Activated gamma-delta T cell treated with anti-CD3 and anti-CD28 coated beads, Interleukin-2, amount 50 U/mL, for 16 hours (primary cell): ENCODE data around the gene USF3.
"Not testable (repeated sequence)": the region's sequence is repeated elsewhere in the genome, so short reads cannot be mapped to it uniquely, and the experiment has no call there.

Source experiments
- DNase-seq: peaks from one replicate; pipeline ENCODE4 v3.0.0-alpha.2; 2020; ENCODE audit warnings: low read depth

The USF3 gene

DNA sequence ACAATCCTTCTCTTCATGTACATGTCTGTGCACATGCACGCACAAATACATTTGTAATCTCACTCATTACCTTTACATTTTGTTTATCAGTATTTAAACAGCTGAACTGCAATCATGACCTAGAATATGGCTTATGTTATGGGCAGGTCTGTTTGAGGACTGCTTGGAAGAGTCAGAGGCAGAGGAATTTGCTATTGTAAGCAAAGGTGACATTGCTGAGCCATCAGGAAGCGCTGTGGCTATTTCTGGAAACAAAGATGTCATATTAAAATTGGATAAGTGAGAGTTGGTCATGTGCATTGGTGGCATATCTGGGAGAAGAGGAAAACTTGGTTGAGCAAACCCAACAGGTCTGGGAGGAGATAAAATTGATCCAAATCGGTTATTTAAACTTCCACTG, 41.6 kb downstream of the USF3 start:
- no peak for DNase-seq

DNA sequence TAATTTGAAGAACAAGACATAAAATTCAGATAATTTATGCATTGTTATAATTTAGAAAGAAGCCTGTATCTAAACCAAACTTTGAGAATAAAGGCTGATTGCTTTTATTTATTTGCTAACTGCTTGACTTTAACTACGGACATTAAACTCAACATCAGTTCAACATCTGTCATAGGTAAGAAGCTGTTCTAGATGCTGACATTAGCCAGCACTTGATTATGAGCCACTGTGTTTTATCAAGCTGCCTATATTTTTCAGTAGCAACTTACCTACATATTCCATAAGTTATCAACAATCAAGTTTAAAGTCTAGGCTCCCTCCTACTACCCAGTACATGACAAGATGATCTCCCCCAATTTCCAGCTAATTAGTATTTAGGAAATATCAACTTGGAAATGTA, 42.1 kb downstream of the USF3 start:
- DNase-seq: no peak

DNA sequence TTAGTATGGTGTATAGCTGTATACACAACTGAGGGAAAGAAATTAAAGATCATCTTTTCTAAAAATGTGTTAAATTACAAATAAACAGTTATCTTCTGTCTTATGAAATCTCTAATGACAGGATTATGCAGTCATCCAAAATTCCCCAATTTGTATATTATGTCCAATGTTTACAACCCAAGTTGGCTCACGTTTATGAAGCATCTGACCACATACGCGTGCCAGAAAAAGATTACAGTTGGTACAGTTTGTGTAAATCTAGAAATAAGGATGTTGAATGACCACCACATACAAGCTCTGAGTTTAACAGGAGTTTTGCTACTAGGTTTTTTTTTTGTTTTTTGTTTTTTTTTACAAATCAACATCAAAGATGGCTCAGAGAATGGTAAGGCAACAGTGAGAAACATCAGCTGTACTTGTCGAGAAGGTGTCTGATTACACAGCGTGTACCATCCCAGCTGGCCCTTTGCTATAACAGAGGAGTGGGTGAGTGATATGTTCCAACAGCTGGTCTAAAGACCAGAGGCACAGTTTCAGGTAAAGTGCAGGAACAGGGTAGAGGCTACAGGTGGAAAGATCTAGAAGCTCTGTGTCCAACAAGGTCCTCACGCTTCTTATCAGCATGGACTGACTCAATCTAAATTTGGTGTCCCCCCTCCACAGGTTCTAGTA, 47.1 kb downstream of the USF3 start:
- DNase-seq: no peak

DNA sequence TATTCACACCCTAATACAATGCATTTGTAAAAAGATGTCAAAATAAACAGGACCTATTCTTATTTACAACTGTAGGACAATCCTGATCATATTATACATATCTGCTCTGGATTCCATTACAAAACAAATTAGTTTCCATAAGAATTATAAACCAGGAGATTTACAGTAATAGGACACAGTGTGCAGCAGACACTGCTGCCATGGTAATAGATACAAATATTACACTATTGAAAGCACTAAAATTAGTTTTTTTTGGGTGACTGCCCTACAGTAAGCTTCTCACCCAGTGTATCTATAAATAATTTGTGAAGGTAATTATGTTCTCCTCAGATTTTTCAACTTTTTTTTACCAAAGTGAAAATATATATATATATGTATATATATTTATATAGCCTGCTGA, 47.9 kb downstream of the USF3 start:
- no peak for DNase-seq

DNA sequence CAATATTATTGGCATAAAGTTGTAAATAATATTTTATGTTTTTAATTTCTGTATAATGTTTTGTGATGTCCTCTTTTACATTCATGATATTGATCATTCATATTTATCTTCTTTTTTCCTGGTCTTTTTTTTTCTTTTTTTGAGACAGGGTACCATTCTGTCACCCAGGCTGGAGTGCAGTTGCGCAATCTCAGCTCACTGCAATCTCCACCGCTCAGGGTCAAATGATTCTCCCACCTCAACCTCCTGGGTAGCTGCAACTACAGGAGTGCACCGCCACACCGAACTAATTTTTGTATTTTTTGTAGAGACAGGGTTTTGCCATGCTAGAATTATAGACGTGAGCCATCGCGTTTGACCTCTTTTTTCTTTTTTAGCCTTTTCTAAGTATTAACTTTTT, 52.9 kb downstream of the USF3 start:
- DNase-seq: no peak

DNA sequence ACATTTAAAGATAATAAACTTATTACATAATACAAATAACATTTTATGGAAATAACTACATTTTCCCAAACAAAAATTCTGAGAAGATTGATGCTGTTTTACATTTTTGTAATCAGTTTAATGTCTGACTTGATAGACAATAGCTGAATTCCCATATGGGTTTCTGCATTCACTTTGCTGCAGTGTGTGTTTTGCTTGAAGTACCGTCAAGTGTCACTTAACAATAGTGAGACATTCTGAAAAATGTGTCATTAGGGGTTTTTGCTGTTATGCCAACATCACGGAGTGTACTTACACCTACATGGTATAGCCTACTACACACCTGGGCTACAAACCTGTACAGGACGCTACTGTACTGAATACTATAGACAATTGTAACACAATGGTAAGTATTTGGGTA, 57.5 kb downstream of the USF3 start:
- no peak for DNase-seq

DNA sequence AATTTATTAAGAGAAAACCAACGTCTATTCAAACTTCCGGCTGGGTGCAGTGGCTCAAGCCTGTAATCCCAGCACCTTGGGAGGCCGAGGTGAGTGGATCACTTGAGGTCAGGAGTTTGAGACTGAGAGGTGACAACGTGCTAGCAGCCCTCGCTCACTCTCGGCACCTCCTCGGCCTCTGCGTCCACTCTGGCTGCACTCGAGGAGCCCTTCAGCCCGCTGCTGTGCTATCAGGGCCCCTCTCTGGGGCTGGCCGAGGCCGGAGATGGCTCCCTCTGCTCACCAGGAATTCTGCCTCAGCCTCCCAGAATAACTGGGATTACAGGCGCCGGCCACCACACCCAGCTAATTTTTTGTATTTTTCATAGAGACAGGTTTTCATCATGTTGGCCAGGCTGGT, 58.7 kb downstream of the USF3 start:
- DNase-seq: no peak

DNA sequence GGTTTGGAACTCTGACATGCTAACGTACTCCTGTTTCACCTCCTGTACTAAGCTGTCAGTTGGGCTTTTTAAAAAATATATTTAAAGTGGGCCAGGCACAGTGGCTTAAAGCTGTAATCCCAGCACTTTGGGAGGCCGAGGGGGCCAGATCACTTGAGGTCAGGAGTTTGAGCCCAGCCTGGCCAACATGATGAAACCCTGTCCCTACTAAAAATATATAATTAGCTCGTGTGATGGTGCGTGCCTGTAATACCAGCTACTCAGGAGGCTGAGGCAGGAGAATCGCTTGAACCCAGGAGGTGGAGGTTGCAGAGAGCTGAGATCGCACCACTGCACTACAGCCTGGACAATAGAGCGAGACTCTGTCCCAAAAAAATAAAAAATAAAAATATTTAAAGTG, 60.4 kb downstream of the USF3 start:
- not testable (repeated sequence) for DNase-seq

DNA sequence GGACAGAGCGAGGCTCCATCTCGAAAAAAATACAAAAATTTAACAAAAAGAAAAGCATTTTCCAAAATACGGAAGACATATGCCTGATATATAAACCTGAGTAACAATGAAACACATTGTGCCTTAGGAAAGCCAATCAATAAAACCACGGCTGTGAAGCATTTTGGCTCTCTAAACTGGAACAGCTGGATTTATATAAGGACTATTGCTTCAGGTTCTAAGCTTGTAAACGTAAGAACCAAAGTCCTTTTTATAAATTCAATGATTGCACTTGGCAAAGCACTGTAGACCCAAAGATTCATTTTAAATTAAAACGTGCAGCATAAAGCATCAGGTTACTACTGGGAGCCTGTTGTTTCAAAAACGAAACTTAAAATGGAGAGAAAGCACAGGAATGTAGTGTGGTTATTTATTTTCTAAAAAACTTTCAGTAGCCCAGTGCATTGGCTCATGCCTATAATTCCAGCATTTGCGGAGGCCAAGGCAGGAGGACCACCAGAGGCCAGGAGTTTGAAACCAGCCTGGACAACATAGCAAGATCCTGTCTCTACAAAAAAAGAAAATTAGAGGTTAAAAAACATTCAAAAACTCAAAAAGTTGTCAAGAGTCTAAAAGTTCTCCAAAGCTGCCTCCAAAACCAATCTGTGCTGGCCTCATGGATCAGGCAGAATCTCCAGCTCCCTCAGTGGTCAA, 61.5 kb downstream of the USF3 start:
- no peak for DNase-seq

DNA sequence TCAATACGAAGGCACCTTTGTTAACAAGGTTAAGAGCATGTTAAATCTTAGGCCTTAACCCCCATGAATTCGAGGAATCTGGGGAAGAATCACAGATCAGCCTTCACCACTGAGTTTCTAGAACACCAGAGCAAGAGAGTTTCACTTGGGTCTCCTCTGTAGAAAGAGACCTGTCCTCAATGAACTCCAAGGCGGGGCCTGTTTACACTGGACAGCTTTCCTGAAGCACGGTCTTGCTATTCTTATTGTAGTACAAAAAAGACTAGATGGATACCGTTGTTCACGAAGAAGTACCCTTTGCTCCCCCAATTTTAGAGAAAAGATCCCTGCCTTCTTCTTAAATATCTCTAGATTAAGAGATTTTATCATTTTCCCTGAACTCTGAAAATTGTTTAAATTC, 64.9 kb downstream of the USF3 start:
- no peak for DNase-seq

DNA sequence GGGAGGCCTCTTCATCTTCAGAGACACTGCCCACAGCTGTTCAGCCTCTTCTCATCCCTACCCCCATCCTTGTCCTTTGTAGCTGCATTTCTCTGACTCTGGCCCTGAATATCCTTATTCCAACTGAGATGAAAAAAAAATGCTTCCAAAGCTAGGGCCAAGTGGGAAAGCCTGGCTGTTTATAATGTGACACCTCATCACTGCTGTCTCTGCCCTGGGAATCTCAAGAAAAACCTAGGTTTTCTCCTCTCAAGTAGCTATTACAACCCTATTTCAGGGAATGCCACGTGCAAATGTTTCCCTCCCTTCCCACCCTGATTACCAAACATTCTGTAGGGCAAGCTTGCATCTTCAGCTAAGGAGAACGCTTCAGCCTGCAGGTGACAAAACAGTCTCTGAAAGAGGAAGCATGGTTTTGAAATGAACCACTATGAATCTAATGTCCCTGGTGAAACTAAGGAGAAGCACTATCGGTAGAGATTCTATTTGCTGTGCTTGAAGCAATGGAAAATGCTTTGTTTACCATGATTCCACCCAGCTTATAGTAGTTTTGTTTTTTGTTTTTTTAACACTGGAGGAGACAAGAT, 65.4 kb downstream of the USF3 start:
- DNase-seq: no peak

DNA sequence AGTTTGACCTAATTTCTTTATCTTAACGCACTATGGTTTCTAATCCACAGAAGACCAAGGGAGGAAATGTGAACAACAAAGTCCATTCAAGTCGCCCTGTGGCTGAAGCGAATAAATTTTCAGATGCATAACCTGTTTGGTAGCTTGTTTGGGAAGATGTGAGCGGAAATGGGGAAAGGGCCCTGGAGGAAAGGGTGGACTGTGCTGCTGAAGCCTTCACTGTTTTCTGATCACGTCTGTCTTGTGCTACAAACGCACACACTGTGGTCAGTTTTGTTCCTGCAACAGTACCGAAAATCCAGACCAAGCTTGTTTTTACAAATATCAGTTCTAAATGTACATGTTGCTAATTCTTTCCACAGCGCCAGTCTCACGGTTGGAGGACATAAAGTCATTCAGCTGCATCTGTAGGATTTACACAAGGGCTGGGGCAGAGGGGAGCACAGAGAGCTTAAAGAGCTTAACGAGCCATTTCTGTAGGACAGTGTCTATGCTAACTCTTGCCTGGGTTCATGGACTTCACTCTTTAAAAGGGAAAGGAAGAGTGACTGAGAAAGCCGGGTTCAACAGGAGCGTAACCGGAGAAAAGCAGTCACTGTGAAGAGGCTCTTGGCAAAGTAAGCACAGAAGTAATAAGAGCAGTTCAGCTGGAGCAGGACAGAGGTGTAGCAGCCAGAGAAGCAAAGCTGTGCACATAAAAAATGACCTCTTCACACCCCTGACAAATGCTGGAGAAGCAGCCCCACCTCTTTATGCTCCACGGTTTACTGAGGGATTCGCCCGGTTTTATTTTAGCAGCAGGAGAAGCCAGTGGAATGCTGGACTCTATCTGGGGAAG, 66.6 kb downstream of the USF3 start:
- no peak for DNase-seq

DNA sequence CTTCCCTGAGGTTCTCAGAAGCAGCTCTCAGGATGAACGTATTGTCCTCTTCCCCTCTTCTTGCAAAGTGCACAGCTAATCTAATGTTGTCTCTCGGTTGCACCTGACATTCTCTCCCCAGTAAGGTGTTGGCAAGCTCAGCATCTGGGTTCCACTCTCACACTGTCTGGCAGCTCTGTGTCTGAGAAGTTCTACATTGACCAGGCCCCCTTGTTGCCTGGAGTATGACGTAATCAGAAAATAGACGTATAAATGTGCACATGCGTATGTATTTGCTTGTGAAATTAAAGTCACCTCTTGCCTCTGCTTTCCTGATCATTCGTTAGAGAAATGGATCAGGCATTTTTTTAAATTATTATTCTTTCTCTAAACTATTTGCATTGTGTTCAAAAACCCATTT, 67.7 kb downstream of the USF3 start:
- no peak for DNase-seq

DNA sequence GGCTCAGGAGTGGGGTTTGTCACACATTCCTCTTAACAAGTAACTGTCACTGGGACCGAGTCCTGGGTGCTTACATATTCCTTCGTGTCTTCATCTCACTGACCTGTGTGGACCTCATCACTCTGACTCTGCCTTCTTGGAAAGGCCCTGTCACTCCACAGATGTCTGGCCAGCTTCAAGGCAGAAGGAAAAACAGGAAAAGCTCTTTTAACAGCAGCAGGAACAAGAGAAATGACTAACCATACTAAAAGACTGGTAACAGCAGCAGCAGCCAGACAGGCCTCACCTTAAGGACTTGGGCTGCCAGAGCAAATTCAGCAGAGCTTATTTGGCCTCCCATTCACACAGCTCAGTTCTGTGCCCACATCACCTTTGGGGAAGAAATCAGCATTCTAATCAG, 68.1 kb downstream of the USF3 start:
- no peak for DNase-seq

DNA sequence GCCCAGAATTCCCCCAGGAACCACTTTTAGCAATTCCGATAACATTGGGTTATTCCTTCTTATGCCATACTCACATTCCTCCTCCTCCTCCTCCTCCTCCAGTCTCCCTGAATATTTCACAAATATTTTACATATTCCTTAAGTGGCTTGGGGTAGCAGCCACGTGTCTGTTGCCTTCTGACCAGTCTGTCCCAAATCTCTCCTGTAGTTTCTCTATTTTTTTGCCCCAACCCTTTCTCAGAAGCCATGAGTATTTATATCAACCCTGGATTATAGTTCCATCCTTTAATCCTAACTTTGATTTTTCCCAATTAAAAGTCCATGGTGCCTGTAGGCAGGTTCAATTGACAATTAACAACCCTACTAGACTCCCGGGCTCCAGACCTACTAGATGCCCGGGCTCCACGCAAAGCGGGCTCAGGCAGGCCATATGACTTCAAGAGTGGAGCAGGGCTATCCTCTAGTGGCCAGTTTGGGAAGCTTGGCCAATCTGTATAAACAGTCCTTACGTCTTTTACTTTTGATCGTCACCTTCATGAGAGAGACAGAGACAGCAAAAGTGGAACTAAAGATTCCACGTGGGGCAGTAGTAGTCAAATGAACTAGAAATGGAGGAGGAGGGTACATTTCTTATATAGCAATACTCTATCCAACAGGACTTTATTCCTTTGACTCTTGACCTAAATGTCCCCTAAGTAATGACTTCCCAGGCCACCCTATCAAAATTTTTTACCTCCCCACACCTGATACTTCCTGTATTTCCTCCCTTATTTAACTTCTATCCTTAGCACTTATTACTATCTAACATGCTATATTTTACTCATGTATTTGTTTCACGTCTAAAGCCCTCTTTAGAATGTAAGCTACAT, 69.7 kb downstream of the USF3 start:
- DNase-seq: no peak

DNA sequence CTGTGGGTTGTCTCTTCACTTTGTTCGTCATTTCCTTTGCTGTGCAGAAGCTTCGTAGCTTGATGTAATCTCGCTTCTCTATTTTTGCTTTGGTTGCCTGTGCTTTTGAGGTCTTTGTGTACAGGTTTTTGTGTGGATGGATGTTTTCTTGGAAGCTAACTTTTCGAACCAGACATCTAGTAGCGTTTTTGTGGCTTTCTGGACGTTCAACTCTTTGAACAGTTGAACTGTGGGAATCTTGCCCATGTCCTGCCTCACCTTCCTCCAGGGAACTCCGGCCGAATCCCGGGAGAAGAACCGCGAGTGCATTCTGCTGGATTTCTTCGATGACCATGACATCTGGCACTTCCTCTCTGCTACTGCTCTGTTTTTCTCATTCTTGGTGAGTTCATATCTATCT, 70.6 kb downstream of the USF3 start:
- DNase-seq: no peak

DNA sequence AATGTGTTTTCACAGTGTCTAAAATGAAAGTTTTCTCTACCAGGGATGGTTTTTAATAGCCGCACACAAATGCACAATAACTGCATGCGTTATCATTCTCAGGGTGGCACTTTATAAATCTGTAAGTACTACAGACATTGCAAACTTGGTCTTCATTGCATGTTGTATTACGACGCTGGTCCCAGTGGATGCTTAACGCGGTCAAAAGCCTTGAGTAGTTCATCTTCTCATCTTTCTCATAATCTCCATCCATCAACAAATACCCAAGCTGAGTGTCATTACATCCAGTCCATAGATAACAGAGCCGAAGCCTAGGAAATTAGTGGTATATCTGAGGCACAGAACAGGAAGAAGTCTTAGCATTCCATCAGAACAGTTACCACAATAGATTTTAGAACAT, 72.6 kb downstream of the USF3 start:
- no peak for DNase-seq

DNA sequence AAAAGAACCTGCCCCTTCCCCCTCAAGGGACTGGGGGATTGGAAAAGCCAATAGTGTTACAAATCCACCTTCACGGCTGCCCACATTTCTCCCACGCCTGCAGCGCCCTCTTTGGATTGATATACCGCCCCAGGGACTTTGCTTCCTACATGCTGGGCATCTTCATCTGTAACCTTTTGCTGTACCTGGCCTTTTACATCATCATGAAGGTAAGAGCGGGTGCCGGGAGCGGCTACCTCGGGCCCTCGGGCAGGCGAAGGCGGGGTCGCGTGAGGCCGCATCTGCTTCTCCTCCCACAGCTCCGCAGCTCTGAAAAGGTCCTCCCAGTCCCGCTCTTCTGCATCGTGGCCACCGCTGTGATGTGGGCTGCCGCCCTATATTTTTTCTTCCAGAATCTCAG, 73.1 kb downstream of the USF3 start:
- DNase-seq: no peak

DNA sequence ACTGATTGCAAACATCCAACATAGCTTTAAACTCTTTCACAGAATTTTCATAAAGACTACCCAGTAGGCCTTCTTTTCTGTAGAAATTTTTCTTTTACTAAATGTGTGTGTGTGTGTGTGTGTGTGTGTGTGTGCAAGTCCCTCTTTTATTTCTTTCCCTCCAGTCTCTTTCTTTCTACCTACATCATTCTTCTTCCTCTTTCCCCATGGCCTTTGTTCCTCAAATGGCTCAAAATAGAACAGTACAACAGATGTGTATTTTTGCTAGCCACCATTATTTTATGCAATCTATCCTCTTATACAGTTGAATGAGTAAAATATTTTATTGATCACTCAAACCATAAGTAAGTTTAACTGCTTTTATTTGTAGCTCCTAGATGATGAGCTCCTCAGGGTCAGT, 76.4 kb downstream of the USF3 start:
- DNase-seq: no peak

DNA sequence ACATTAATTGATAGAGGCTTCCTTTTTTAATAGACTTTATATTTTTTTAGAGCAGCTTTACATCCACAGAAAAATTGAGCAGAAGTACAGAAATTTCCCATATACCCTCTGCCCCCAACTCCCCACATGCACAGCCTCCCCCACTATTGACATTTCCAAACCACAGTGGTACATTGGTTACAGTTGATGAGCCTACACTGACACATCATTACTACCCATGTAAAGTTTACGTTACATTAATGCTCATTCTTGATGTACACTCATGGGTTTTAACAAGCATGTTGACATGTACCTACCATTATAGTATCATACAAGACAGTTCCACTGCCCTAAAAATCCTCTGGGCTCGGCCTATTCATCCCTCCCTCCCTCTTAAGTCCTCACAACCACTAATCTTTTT, 78.7 kb downstream of the USF3 start:
- no peak for DNase-seq

DNA sequence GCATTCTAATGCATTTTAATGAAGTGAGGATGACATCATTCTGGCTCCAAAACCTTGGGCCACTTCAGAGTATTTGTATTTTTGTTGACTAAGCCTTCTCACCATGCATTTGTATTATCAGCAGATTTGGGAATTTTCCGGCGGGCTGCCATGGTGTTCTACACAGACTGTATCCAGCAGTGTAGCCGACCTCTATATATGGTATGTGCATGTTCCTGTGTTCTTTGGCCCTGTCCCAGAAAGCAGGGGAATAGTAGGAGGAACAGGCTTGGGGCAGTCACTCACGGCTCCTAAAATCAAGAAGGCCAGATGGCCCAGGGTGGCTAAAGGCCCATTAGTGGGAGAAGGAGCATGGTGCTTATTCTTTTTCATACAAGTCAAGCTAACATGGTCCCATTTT, 80.5 kb downstream of the USF3 start:
- DNase-seq: no peak

DNA sequence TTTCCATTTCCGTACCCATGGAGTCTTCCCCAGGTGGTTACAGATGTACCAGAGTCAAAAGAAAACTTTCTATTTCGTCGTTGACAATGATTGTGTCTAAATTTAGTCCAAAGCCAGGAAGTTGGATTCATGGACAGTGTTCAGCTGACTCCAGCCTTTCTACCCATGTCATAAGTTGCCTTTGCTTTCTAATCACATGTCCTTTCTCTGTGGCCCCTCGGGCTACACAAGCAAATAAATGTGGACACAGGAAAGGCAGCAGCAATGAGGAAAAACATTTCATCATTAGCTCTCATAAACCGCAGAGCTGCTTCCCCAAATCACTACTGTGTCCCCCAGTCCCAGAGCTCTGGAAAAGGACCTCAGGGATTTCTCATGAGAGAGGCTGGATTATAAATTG, 82.0 kb downstream of the USF3 start:
- no peak for DNase-seq
